ENCODE data around the gene ATP2B3.
"Not testable (repeated sequence)": the region's sequence is repeated elsewhere in the genome, so short reads cannot be mapped to it uniquely, and the experiment has no call there.

Gene ATP2B3

GRCh38 chrX:153595859-153596857 lies 78.7 kb downstream of the ATP2B3 start:
- DNase-seq (ENCODE audit: low spot score) = no peak

GRCh38 chrX:153596981-153597750 lies 79.7 kb downstream of the ATP2B3 start:
- no peak for DNase-seq (ENCODE audit: low spot score)

DNA sequence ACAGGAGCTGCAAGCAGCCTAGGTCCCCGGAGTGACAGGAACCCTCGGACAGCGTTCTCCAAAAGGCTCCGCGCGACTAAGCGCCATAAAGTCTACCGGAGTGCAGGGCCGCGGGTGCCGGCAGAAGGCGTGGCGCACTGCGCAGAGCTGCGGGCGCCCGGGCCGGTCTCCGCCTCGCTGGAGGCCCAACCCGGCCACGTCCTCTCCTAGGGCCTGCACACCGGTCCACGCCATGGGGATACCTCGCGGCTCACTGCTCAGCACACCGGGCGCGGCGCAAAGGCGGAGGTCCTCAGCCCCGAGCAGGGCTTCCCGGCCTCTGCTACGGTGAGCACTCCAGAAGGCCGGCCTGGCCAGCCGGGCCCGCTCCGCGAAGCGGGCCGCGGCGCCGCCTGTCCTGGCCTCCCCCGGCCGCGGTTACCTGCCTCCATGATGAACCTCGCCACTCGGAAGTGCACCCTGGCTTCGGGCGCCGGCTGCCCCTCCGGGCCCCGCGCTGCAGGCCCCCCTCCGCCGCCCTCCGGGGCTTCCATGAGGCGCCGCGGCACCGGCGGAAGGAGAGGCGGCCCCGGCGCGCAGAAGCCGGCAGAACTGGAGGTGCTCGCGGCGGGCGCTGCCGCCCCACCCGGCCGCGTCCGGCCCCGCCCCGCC lies 81.2 kb downstream of the ATP2B3 start, which contains the start of gene CCNQ:
Gene CCNQ (minus strand): TSS at position 599 of the 651 bp plus-strand sequence. CDS start 66 bp downstream, at position 533.
- peak; percentile 16 for DNase-seq (ENCODE audit: low spot score)

DNA sequence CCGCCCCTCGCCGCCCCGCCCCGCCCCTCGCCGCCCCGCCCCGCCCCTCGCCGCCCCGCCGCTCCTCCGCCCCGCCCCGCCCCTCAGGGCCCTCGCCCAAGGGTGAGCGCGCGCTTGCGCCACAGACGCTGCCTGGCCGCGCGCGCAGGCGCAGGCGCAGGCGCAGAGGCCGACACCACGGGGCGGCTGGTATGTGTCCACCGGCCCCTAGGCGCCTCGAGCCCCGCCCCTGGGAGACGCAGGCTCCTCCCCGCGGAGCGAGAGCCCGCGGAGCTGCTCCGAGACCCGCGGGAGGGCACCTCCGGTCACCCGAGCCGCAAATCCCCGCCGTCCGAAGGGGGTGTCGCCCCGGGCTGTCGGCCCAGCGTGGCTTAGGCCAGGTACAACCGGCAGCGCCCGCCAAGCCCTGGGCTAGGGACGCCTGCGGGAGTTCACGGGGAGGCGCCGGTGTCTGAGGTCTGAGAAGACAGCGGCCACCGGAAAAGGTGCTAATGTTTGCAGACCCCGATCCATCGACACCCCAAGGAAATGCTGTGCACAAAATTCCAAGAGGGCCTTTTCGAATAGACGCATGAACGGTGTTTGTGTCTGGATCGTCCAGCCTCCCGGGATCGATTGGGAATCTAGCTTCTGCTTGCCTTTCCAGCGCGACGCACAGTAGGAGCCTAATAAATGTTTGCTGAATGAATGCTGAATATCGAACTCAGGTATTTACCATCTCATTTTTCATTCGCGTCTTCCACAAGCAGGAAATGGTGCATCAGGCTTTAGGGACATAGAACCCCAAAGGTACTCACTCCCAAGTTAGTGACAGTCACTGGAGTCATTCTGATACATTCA lies 82.0 kb downstream of the ATP2B3 start:
- peak; percentile 86 for DNase-seq (ENCODE audit: low spot score)

- DNase-seq (ENCODE audit: low spot score) = no peak
Measured at GRCh38 chrX:153600032-153600373, 82.6 kb downstream of the ATP2B3 start.

- no peak for DNase-seq (ENCODE audit: low spot score)
Measured at GRCh38 chrX:153600921-153601320, 83.5 kb downstream of the ATP2B3 start.

- DNase-seq (ENCODE audit: low spot score) = no peak
Measured at GRCh38 chrX:153601511-153602110, 84.2 kb downstream of the ATP2B3 start.

- DNase-seq (ENCODE audit: low spot score) = no peak
Measured at GRCh38 chrX:153602601-153603000, 85.2 kb downstream of the ATP2B3 start.

- no peak for DNase-seq (ENCODE audit: low spot score)
Measured at GRCh38 chrX:153603131-153603656, 85.8 kb downstream of the ATP2B3 start.

- DNase-seq (ENCODE audit: low spot score) = not testable (repeated sequence)
Measured at GRCh38 chrX:153604666-153605380, 87.4 kb downstream of the ATP2B3 start.

DNA sequence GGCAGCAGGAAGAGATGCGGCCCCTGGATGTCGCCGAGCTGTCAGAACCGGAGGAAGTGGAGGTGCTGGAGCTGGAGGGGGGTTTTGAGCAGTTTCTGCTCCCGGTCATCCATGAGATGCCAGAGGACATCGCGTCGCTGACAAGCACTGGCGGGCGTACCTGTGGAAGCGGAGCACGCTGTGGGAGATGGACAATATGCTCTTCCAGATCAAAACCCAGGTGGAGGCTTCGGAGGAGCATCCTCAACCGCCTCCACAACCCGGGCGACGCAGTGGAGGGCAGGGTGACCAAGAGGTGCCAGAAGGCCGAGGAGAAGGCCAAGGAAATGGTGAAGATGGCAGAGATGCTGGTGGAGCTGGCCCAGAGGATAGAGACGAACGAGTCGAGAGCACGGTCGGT lies 89.1 kb downstream of the ATP2B3 start:
- no peak for DNase-seq (ENCODE audit: low spot score)

DNA sequence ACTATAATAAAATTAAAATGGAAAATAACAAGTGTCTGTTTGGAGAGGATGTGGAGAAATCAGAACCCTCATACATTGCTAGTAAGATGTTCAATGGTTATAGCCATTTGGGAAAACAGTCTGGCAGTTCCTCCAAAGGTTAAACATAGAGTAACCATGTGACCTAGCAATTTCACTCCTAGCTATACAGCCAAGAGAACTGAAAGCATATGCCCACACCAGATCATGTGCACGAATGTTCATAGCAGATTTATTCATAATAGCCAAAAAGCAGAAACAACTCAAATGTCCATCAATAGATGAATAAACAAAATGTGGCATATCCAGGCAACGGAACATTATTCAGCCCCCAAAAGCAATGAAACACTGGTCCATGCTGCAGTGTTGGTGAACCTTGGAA lies 90.9 kb downstream of the ATP2B3 start:
- no peak for DNase-seq (ENCODE audit: low spot score)

DNA sequence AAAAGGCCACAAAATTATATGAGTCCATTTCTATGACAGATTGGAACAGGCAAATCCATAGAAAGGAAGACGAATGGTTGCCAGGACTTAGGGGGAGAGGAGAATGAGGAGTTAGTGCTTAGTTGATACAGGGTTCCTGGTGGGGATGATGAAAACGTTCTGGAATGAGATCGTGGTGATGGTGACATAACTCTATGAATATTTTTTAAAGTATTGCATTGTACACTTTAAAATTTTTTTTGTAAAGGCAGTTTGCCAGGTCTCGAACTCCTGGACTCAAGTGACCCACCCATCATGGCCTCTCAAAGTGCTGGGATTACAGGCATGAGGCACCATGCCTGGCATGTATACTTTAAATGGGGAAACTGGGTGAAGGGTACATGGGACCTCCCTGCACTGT lies 91.4 kb downstream of the ATP2B3 start:
- DNase-seq (ENCODE audit: low spot score) = no peak

- peak; percentile 61 for DNase-seq (ENCODE audit: low spot score)
Measured at GRCh38 chrX:153609917-153610835, 92.7 kb downstream of the ATP2B3 start.

DNA sequence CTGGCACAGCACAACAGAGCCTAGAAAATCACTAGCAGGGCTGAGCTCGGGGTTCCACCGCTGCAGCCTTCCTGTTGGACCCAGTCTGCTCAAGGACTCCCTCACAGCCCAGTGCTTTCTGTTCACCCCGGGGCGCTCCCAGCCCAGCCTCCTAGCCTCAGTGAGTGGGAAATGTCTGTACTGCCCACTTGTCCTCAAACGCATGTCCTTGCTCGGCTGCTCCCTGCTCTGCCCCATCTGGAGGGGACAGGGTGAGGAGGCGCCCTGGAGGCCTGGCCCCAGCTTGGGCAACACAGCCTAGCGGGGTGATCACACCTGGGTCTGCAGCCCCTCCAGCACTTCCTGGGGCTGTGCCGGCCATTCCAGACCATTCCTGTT lies 93.4 kb downstream of the ATP2B3 start:
- DNase-seq (ENCODE audit: low spot score) = no peak

DNA sequence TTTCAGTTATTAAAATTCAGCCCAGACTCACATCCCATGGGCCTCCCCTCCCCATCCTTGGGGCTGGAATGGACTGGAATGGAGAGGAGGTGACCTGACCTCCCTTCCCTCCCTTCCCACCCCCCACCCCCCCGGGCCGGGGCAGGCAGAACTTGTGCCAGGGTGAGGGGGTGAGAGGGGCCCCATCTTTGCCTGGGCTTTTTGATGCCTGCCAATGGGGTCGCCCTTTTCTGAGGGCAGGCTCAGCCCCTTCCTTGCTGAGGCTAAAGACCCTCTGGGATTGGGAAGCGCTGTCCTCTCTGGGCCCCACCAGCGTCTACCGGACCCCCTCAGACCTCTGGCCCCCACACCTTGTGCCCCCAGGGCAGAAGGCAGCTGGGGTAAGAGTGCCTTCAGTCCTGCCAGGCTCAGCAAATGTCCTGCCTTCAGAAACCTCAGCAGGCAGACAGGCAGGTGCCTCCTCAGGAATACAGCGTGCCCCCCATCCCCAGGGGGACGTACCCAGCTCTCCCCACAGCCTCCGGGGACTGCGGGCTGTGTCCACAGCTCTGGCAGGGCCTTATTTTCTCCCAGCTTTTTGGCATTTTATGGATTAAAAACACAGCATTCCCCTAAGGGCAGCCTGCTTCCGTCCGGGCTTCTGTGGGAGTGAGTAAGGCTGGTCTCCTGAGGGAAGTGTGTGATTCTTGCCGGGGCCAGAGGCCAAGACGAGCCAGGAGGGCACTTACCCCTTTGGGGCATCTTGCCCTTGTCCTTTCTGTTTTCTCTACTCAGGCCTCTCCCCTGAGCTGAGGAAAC lies 94.1 kb downstream of the ATP2B3 start:
- no peak for DNase-seq (ENCODE audit: low spot score)

DNA sequence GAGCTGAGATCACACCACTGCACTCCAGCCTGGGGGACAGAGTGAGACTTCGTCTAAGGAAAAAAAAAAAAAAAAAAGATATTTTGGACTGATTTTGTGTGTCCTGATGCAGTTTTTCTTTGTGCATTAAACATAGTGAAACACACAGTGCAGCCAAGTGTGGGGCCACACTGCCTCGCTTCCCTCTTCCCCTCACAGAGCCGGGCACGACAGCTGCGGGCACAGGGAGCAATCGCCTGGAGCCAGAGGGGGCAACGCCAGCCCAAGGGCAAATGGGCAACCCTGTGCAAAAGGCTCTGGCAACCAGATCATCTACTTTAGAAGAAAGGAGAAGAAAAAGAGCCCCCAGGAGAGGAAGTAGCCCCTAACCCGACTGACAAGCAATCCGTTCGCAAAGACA lies 95.0 kb downstream of the ATP2B3 start:
- DNase-seq (ENCODE audit: low spot score) = no peak

DNA sequence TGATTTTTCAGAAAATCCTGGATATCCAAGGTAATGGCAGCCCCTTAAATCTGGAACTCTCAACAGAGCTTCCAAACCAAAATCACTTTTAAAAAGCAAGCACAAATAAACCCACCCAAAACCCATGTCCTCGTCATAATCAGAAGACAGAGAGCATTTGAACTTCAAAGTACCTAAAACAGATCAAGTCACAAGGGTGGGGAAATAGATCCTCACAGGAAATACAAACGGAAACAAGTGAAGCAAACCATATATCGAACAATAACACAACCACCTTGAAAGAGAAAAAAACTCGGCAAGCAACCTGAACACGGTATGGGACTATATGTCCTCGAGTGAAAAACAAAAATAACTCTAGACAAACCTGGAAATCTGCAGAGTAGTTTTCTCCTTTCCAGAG lies 97.4 kb downstream of the ATP2B3 start:
- DNase-seq (ENCODE audit: low spot score) = no peak

Measured in hematopoietic multipotent progenitor cell treated with erythropoietin and hydrocortisone succinate and interleukin-3 and kit ligand, for 15 days (in vitro differentiated cells).